CD4-positive, alpha-beta T cell treated with Interleukin-6 at 100 ng/mL for 8 hours (primary cell): Measurements from ENCODE around the gene ARHGAP8.
"Not testable (repeated sequence)": the region's sequence is repeated elsewhere in the genome, so short reads cannot be mapped to it uniquely, and the experiment has no call there.

Experiments used
- DNase-seq: peaks from one replicate; pipeline ENCODE4 v3.0.0-alpha.2; 2020; ENCODE audit warnings: mixed read lengths, low spot score

The ARHGAP8 gene

GRCh38 chr22:44889255-44889878, 137.0 kb downstream of the ARHGAP8 start:
- DNase-seq, result no peak

GRCh38 chr22:44890416-44891292, 138.3 kb downstream of the ARHGAP8 start:
- DNase-seq, result no peak

GRCh38 chr22:44891293-44891747, 138.9 kb downstream of the ARHGAP8 start:
- DNase-seq, result no peak

GRCh38 chr22:44891791-44892190, 139.4 kb downstream of the ARHGAP8 start:
- DNase-seq, result no peak

- no peak for DNase-seq
These were observed 139.9 kb downstream of the ARHGAP8 start for GRCh38 chr22:44892243-44892642.

- no peak for DNase-seq
These were observed 140.7 kb downstream of the ARHGAP8 start for GRCh38 chr22:44892803-44893730.

GRCh38 chr22:44893731-44894080, 141.3 kb downstream of the ARHGAP8 start:
- DNase-seq, result no peak

- no peak for DNase-seq
These were observed 141.9 kb downstream of the ARHGAP8 start for GRCh38 chr22:44894321-44894720.

GRCh38 chr22:44894782-44895181, 142.4 kb downstream of the ARHGAP8 start:
- no peak for DNase-seq

GRCh38 chr22:44895296-44896055, 143.1 kb downstream of the ARHGAP8 start:
- no peak for DNase-seq

- DNase-seq, result no peak
These were observed 145.9 kb downstream of the ARHGAP8 start for GRCh38 chr22:44898236-44898635.

GRCh38 chr22:44901301-44901700, 148.9 kb downstream of the ARHGAP8 start:
- DNase-seq, result no peak

GRCh38 chr22:44903164-44903563, 150.8 kb downstream of the ARHGAP8 start:
- not testable (repeated sequence) for DNase-seq

- not testable (repeated sequence) for DNase-seq
These were observed 152.2 kb downstream of the ARHGAP8 start for GRCh38 chr22:44904492-44905152.

- no peak for DNase-seq
These were observed 154.0 kb downstream of the ARHGAP8 start for GRCh38 chr22:44906248-44906936.

- no peak for DNase-seq
These were observed 154.7 kb downstream of the ARHGAP8 start for GRCh38 chr22:44906999-44907644.

GRCh38 chr22:44907765-44908737, 155.7 kb downstream of the ARHGAP8 start:
- DNase-seq, result no peak

- DNase-seq, result no peak
These were observed 156.9 kb downstream of the ARHGAP8 start for GRCh38 chr22:44909241-44909640.
